ENCODE data around the gene THBS4. TPM values are rescaled to one million over a fixed set of nuclear protein-coding genes. Genes with fewer than 3 reads are reported as not detected.

THBS4 gene
- total and polyA plus RNA-seq, 4 donors, result 0.08 to 0.28 (median 0.20) TPM

- Histone ChIP-seq H3K4me3 (ENCODE audit: low read depth in 1 of 3, low read length in 3 of 3) (no peak overlapping the region), H3K9ac (ENCODE audit: low read depth in 1 of 2, low read length in 2 of 2) (no peak overlapping the region), H3K27ac (ENCODE audit: low read depth in 1 of 2, low read length in 2 of 2) (no peak overlapping the region), H3K4me1 (ENCODE audit: control insufficient read depth in 4 of 4, insufficient read depth in 4 of 4, low read length in 3 of 4) (no peaks in the 10 kb centered on the region), H3K9me3 (ENCODE audit: control insufficient read depth in 4 of 4, low read length in 3 of 4) (no peaks in the 10 kb centered on the region), H3K36me3 (ENCODE audit: control insufficient read depth in 4 of 4, insufficient read depth in 3 of 4, low read depth in 1 of 4, low read length in 3 of 4) (no peaks in the 10 kb centered on the region), H3K27me3 (ENCODE audit: control insufficient read depth in 4 of 4, insufficient read depth in 4 of 4, low read length in 3 of 4) (peaks cover 0 to 5% (median 1%) of the 10 kb centered on the region in 4 donors)
- DNase-seq (ENCODE audit: low spot score), result no peak
- 90% methylated on average over 8 of the region's 8 CpGs for WGBS
- no peak for TF ChIP-seq JUND (IDR thresholded peaks at IDR 0.05)
- TF ChIP-seq, protein P1, sequence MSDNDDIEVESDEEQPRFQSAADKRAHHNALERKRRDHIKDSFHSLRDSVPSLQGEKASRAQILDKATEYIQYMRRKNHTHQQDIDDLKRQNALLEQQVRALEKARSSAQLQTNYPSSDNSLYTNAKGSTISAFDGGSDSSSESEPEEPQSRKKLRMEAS (IDR thresholded peaks at IDR 0.05), result no peak
These were observed 17.3 kb downstream of the THBS4 start for GRCh38 chr5:80052464-80052863.

DNA sequence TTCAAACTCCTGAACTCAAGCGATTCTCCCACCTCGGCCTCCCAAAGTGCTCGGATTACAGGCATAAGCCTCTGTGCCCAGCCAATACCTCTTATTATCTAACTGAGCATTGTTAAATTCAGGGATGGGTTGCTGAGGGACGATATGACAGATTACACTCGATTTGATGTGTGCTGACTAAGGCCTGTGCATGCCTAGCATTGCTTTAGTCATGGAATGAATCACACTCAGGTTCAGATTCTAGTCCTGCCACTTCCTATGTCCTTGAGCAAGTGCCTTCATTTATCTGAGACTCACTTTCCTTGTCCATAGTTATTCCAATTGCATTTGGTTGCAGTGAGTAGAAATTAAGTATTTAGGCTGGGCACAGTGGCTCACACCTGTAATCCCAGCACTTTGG, 19.5 kb downstream of the THBS4 start:
- no peak overlapping the region for H3K4me3 ChIP-seq (ENCODE audit: low read depth in 1 of 3, low read length in 3 of 3)
- DNase-seq (ENCODE audit: low spot score), result no peak
- no peak overlapping the region for H3K27ac ChIP-seq (ENCODE audit: low read depth in 1 of 2, low read length in 2 of 2)
- TF ChIP-seq FOXA1 (IDR thresholded peaks at IDR 0.05) (no peak), HNF4G (IDR thresholded peaks at IDR 0.05) (no peak), ATF3 (IDR thresholded peaks at IDR 0.05) (no peak), HNF4A (conservative IDR thresholded peaks at IDR 0.05) (no peak), GABPA (IDR thresholded peaks at IDR 0.05 in 1 of 2, conservative IDR thresholded peaks at IDR 0.05 in 1 of 2) (no peak), SP1 (IDR thresholded peaks at IDR 0.05) (no peak), TAF1 (conservative IDR thresholded peaks at IDR 0.05) (no peak), NR2F2 (IDR thresholded peaks at IDR 0.05) (no peak), JUND (IDR thresholded peaks at IDR 0.05) (no peak)
- TF ChIP-seq, protein P2, sequence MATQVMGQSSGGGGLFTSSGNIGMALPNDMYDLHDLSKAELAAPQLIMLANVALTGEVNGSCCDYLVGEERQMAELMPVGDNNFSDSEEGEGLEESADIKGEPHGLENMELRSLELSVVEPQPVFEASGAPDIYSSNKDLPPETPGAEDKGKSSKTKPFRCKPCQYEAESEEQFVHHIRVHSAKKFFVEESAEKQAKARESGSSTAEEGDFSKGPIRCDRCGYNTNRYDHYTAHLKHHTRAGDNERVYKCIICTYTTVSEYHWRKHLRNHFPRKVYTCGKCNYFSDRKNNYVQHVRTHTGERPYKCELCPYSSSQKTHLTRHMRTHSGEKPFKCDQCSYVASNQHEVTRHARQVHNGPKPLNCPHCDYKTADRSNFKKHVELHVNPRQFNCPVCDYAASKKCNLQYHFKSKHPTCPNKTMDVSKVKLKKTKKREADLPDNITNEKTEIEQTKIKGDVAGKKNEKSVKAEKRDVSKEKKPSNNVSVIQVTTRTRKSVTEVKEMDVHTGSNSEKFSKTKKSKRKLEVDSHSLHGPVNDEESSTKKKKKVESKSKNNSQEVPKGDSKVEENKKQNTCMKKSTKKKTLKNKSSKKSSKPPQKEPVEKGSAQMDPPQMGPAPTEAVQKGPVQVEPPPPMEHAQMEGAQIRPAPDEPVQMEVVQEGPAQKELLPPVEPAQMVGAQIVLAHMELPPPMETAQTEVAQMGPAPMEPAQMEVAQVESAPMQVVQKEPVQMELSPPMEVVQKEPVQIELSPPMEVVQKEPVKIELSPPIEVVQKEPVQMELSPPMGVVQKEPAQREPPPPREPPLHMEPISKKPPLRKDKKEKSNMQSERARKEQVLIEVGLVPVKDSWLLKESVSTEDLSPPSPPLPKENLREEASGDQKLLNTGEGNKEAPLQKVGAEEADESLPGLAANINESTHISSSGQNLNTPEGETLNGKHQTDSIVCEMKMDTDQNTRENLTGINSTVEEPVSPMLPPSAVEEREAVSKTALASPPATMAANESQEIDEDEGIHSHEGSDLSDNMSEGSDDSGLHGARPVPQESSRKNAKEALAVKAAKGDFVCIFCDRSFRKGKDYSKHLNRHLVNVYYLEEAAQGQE (IDR thresholded peaks at IDR 0.05), result no peak
- TF ChIP-seq, protein P1 (IDR thresholded peaks at IDR 0.05), result no peak
- TF ChIP-seq, protein P3, sequence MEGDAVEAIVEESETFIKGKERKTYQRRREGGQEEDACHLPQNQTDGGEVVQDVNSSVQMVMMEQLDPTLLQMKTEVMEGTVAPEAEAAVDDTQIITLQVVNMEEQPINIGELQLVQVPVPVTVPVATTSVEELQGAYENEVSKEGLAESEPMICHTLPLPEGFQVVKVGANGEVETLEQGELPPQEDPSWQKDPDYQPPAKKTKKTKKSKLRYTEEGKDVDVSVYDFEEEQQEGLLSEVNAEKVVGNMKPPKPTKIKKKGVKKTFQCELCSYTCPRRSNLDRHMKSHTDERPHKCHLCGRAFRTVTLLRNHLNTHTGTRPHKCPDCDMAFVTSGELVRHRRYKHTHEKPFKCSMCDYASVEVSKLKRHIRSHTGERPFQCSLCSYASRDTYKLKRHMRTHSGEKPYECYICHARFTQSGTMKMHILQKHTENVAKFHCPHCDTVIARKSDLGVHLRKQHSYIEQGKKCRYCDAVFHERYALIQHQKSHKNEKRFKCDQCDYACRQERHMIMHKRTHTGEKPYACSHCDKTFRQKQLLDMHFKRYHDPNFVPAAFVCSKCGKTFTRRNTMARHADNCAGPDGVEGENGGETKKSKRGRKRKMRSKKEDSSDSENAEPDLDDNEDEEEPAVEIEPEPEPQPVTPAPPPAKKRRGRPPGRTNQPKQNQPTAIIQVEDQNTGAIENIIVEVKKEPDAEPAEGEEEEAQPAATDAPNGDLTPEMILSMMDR (IDR thresholded peaks at IDR 0.05; ENCODE audit: low read depth, low read length, missing input control), result no peak
- H3K4me1 ChIP-seq (ENCODE audit: control insufficient read depth in 4 of 4, insufficient read depth in 4 of 4, low read length in 3 of 4), result no peaks in the 10 kb centered on the region
- H3K9me3 ChIP-seq (ENCODE audit: control insufficient read depth in 4 of 4, low read length in 3 of 4), result no peaks in the 10 kb centered on the region
- H3K27me3 ChIP-seq (ENCODE audit: control insufficient read depth in 4 of 4, insufficient read depth in 4 of 4, low read length in 3 of 4), result peaks cover 0 to 3% (median 1%) of the 10 kb centered on the region in 4 donors
- H3K36me3 ChIP-seq (ENCODE audit: control insufficient read depth in 4 of 4, insufficient read depth in 3 of 4, low read depth in 1 of 4, low read length in 3 of 4), result no peaks in the 10 kb centered on the region
- no peak overlapping the region for H3K9ac ChIP-seq (ENCODE audit: low read depth in 1 of 2, low read length in 2 of 2)
- 90% methylated on average over 5 of the region's 5 CpGs for WGBS
